HEK293 (cell line): ENCODE results near the gene TRPV6.

Experiments
- HOXD13 ChIP-seq: sonication (generic); formaldehyde crosslinking; IDR thresholded peaks from 2 replicates; pipeline ENCODE4 v1.8.0; 2022; ENCODE audit warnings: missing genetic modification reagents, borderline replicate concordance
- OVOL3 ChIP-seq: fragments of 450-650 bp; formaldehyde crosslinking; IDR thresholded peaks from 2 replicates; pipeline ENCODE4 v1.5.1; 2016; ENCODE audit warnings: missing biosample characterization, missing genetic modification characterization
- SCRT2 ChIP-seq: fragments of 450-650 bp; formaldehyde crosslinking; IDR thresholded peaks from 2 replicates; pipeline ENCODE4 v1.5.1; 2016; ENCODE audit warnings: missing biosample characterization, missing genetic modification characterization
- TCF7L2 ChIP-seq: IDR thresholded peaks from 2 replicates; pipeline ENCODE4 v1.6.1; 2011; ENCODE audit warnings: low read depth, mild to moderate bottlenecking, inconsistent platforms, low read length, moderate library complexity, borderline replicate concordance
- ZBTB11 ChIP-seq: fragments of 450-650 bp; formaldehyde crosslinking; conservative IDR thresholded peaks from 2 replicates; pipeline ENCODE4 v1.5.1; 2016; ENCODE audit warnings: low read depth, missing biosample characterization, missing genetic modification characterization
- ZBTB26 ChIP-seq: fragments of 450-650 bp; formaldehyde crosslinking; optimal IDR thresholded peaks from 2 replicates; pipeline ENCODE3; 2016; ENCODE audit warnings: missing biosample characterization, mild to moderate bottlenecking, missing genetic modification characterization
- ZBTB8A ChIP-seq: fragments of 450-650 bp; formaldehyde crosslinking; IDR thresholded peaks from 2 replicates; pipeline ENCODE4 v1.5.1; 2016; ENCODE audit warnings: missing biosample characterization, missing genetic modification characterization
- ZNF311 ChIP-seq: fragments of 450-650 bp; formaldehyde crosslinking; IDR thresholded peaks from 2 replicates; pipeline ENCODE4 v1.5.1; 2017; ENCODE audit warnings: missing biosample characterization, missing genetic modification characterization, borderline replicate concordance
- ZNF626 ChIP-seq: fragments of 450-650 bp; sonication (Bioruptor Pico); formaldehyde crosslinking; IDR thresholded peaks from 2 replicates; pipeline ENCODE4 v1.5.1; 2018; ENCODE audit warnings: missing biosample characterization, missing genetic modification characterization, inconsistent platforms
- ZNF658 ChIP-seq: fragments of 450-650 bp; formaldehyde crosslinking; IDR thresholded peaks from 2 replicates; pipeline ENCODE4; 2016; ENCODE audit warnings: missing biosample characterization, missing genetic modification characterization
- ZNF747 ChIP-seq: fragments of 450-650 bp; formaldehyde crosslinking; IDR thresholded peaks from 2 replicates; pipeline ENCODE4 v1.5.1; 2016; ENCODE audit warnings: missing biosample characterization, missing genetic modification characterization
- TF ChIP-seq, protein P1 (sequence below): fragments of 450-650 bp; formaldehyde crosslinking; IDR thresholded peaks from 2 replicates; pipeline ENCODE4 v1.5.1; 2016; ENCODE audit warnings: missing biosample characterization, missing genetic modification characterization

GRCh38 chr7:142913051-142913450 lies 27.5 kb upstream of the TRPV6 start:
- TF ChIP-seq, protein P1, sequence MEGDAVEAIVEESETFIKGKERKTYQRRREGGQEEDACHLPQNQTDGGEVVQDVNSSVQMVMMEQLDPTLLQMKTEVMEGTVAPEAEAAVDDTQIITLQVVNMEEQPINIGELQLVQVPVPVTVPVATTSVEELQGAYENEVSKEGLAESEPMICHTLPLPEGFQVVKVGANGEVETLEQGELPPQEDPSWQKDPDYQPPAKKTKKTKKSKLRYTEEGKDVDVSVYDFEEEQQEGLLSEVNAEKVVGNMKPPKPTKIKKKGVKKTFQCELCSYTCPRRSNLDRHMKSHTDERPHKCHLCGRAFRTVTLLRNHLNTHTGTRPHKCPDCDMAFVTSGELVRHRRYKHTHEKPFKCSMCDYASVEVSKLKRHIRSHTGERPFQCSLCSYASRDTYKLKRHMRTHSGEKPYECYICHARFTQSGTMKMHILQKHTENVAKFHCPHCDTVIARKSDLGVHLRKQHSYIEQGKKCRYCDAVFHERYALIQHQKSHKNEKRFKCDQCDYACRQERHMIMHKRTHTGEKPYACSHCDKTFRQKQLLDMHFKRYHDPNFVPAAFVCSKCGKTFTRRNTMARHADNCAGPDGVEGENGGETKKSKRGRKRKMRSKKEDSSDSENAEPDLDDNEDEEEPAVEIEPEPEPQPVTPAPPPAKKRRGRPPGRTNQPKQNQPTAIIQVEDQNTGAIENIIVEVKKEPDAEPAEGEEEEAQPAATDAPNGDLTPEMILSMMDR: no peak
- TF ChIP-seq ZNF658 (tag by site-specific recombination) (no peak), ZNF747 (tag by site-specific recombination) (no peak), SCRT2 (tag by site-specific recombination) (no peak), ZBTB8A (tag by site-specific recombination) (no peak), TCF7L2 (no peak), ZBTB26 (no peak), ZNF311 (no peak), ZNF626 (tag by site-specific recombination) (no peak), HOXD13 (CRISPR knock-in tag) (no peak), ZBTB11 (no peak), OVOL3 (tag by site-specific recombination) (no peak)
